MM.1S (cell line): Measurements from ENCODE around the gene LIPH.

Experiments
- DNase-seq: peaks from one replicate; pipeline ENCODE4 v3.0.0-alpha.2; 2015
- H2AFZ ChIP-seq: fragments of 300-600 bp; sonication (generic); 2 replicates; pipeline ENCODE4 v1.6.0; 2016; ENCODE audit warnings: antibody characterized with exemption, low read length
- H3F3A ChIP-seq: fragments of 300-600 bp; sonication (generic); 2 replicates; pipeline ENCODE4 v1.6.1; 2016; ENCODE audit warnings: mild to moderate bottlenecking, antibody characterized with exemption, low read length, moderate library complexity, mixed read lengths; ENCODE audit not compliant: insufficient read depth
- H3K27ac ChIP-seq: fragments of 300-600 bp; sonication (generic); 2 replicates; pipeline ENCODE4 v1.5.1; 2016; ENCODE audit warnings: mild to moderate bottlenecking, low read length
- H3K27me3 ChIP-seq: fragments of 300-600 bp; sonication (generic); replicated peaks from 2 replicates; pipeline ENCODE4 v1.6.0; 2016; ENCODE audit warnings: low read length; ENCODE audit not compliant: insufficient read depth
- H3K36me3 ChIP-seq: fragments of 300-600 bp; sonication (generic); replicated peaks from 2 replicates; pipeline ENCODE4 v1.6.1; 2016; ENCODE audit warnings: mild to moderate bottlenecking, low read length, mixed read lengths; ENCODE audit not compliant: insufficient read depth
- H3K4me1 ChIP-seq: fragments of 300-600 bp; sonication (generic); 2 replicates; pipeline ENCODE4 v1.6.1; 2016; ENCODE audit warnings: low read length, mixed read lengths
- H3K4me2 ChIP-seq: fragments of 300-600 bp; sonication (generic); 2 replicates; pipeline ENCODE4 v1.6.0; 2016; ENCODE audit warnings: low read depth, low read length
- H3K4me3 ChIP-seq: fragments of 300-600 bp; sonication (generic); 2 replicates; pipeline ENCODE4 v1.5.1; 2016; ENCODE audit warnings: low read length, mixed read lengths
- H3K79me2 ChIP-seq: fragments of 300-600 bp; sonication (generic); 2 replicates; pipeline ENCODE4 v1.6.1; 2016; ENCODE audit warnings: mixed run types, low read length, mixed read lengths
- H3K9ac ChIP-seq: fragments of 300-600 bp; sonication (generic); 2 replicates; pipeline ENCODE4 v1.6.1; 2016; ENCODE audit warnings: low read length, mixed read lengths
- H3K9me2 ChIP-seq: fragments of 300-600 bp; sonication (generic); replicated peaks from 2 replicates; pipeline ENCODE4 v1.6.1; 2016; ENCODE audit warnings: mild to moderate bottlenecking, low read length, mixed read lengths; ENCODE audit not compliant: insufficient read depth
- H3K9me3 ChIP-seq: fragments of 300-600 bp; sonication (generic); replicated peaks from 2 replicates; pipeline ENCODE4 v1.6.1; 2016; ENCODE audit warnings: mild to moderate bottlenecking, low read length, mixed read lengths; ENCODE audit not compliant: insufficient read depth
- H4K20me1 ChIP-seq: fragments of 300-600 bp; sonication (generic); 2 replicates; pipeline ENCODE4 v1.6.1; 2016; ENCODE audit warnings: mild to moderate bottlenecking, low read length, moderate library complexity, mixed read lengths; ENCODE audit not compliant: insufficient read depth
- EZH2 ChIP-seq: fragments of 300-600 bp; sonication (generic); optimal IDR thresholded peaks from 2 replicates; pipeline ENCODE3; 2017; ENCODE audit warnings: low read depth, mild to moderate bottlenecking, antibody characterized with exemption, low read length, mixed read lengths
- EZH2phosphoT487 ChIP-seq: fragments of 300-600 bp; sonication (generic); IDR thresholded peaks from 2 replicates; pipeline ENCODE4 v1.6.1; 2018; ENCODE audit warnings: antibody characterized with exemption, low read length
- TF ChIP-seq, protein P1 (sequence below): fragments of 300-600 bp; sonication (generic); IDR thresholded peaks from 2 replicates; pipeline ENCODE4 v1.5.1; 2016; ENCODE audit warnings: antibody characterized with exemption, low read length, mixed read lengths

The LIPH gene

DNA sequence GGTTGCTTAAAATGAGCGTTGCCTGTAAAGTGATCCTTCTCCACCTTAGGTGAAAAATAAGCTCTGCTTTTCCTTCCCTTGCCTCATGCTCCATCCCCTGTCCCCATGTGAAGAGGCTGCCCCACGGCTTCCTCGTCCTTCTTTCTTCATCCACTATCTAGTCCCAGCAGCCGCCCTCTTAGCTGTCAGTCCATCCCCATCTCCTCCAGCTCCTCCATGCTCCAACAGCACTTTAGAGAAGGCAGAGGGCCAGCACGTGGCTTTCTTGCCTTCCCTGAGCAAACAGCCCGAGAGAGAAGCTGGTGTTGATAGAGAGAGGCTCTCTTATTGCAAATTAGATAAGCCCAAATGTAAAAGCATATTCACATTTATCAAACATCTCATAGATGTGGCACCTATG lies 44.5 kb downstream of the LIPH start:
- no peak for DNase-seq
- no peaks in the 10 kb centered on the region for H3K27me3 ChIP-seq
- no peaks in the 10 kb centered on the region for H3K9me3 ChIP-seq
- H3K27ac ChIP-seq = no peak overlapping the region
- TF ChIP-seq, protein P1, sequence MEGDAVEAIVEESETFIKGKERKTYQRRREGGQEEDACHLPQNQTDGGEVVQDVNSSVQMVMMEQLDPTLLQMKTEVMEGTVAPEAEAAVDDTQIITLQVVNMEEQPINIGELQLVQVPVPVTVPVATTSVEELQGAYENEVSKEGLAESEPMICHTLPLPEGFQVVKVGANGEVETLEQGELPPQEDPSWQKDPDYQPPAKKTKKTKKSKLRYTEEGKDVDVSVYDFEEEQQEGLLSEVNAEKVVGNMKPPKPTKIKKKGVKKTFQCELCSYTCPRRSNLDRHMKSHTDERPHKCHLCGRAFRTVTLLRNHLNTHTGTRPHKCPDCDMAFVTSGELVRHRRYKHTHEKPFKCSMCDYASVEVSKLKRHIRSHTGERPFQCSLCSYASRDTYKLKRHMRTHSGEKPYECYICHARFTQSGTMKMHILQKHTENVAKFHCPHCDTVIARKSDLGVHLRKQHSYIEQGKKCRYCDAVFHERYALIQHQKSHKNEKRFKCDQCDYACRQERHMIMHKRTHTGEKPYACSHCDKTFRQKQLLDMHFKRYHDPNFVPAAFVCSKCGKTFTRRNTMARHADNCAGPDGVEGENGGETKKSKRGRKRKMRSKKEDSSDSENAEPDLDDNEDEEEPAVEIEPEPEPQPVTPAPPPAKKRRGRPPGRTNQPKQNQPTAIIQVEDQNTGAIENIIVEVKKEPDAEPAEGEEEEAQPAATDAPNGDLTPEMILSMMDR = no peak
- TF ChIP-seq EZH2phosphoT487 = no peak
- no peak for TF ChIP-seq EZH2
- H3K79me2 ChIP-seq = no peaks in the 10 kb centered on the region
- H3K4me1 ChIP-seq = no peaks in the 10 kb centered on the region
- no peak overlapping the region for H2AFZ ChIP-seq
- H3F3A ChIP-seq = no peaks in the 10 kb centered on the region
- H3K4me2 ChIP-seq = no peak overlapping the region
- H3K9ac ChIP-seq = no peak overlapping the region
- no peaks in the 10 kb centered on the region for H3K36me3 ChIP-seq
- H3K4me3 ChIP-seq = no peak overlapping the region
- no peaks in the 10 kb centered on the region for H3K9me2 ChIP-seq
- no peaks in the 10 kb centered on the region for H4K20me1 ChIP-seq

DNA sequence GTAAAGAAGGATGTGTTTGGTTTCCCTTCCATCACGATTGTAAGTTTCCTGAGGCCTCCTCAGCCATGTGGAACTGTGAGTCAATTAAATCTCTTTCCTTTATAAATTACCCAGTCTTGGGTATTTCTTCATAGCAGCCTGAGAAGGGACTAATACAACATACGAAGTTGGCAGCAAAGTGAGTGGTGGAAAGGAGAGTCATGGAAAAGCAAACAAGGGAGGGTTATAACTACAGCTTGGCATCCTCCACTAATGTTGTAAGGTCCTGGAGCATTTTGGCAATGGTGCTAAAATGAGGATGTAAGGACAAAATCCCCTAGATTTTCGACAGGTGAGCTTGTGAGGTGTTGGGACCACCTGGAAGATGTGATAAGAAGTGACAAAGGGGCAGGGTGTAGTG lies 47.8 kb downstream of the LIPH start:
- H4K20me1 ChIP-seq = no peaks in the 10 kb centered on the region
- H3K4me3 ChIP-seq = no peak overlapping the region
- TF ChIP-seq EZH2phosphoT487 (no peak), EZH2 (no peak)
- TF ChIP-seq, protein P1 = no peak
- no peaks in the 10 kb centered on the region for H3K36me3 ChIP-seq
- no peaks in the 10 kb centered on the region for H3K9me2 ChIP-seq
- no peaks in the 10 kb centered on the region for H3F3A ChIP-seq
- no peak for DNase-seq
- no peaks in the 10 kb centered on the region for H3K4me1 ChIP-seq
- H2AFZ ChIP-seq = no peak overlapping the region
- no peaks in the 10 kb centered on the region for H3K27me3 ChIP-seq
- H3K9me3 ChIP-seq = no peaks in the 10 kb centered on the region
- no peaks in the 10 kb centered on the region for H3K79me2 ChIP-seq
- no peak overlapping the region for H3K9ac ChIP-seq
- no peak overlapping the region for H3K4me2 ChIP-seq
- no peak overlapping the region for H3K27ac ChIP-seq

DNA sequence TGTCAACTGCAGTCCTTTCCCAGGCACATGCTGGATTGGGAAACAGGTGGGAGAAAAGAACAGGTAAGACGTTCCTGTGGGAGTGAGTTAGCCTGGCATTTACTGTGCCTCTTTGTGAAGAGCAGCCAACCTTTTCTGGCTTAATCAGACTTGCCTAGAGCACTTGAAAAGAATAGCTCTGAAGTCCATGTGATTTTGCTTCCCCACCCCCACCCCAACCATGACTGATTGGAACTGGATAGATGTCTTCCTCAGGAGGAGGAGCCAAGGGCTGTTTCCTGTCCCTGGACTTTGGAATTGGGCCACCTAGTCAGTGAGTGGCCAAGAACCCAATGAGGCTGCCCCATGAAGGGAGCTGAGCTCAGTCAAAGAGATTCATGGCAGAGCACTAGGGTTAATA lies 48.9 kb downstream of the LIPH start:
- Histone ChIP-seq H3K9ac (no peak overlapping the region), H2AFZ (no peak overlapping the region)

More for the DNA sequence above, 48.9 kb downstream of the LIPH start:
- no peak overlapping the region for H3K4me2 ChIP-seq
- H3K27ac ChIP-seq = no peak overlapping the region
- no peaks in the 10 kb centered on the region for H3K36me3 ChIP-seq
- DNase-seq = no peak
- no peaks in the 10 kb centered on the region for H4K20me1 ChIP-seq
- no peaks in the 10 kb centered on the region for H3K27me3 ChIP-seq
- peaks cover 3% of the 10 kb centered on the region for H3F3A ChIP-seq
- H3K4me3 ChIP-seq = no peak overlapping the region
- H3K9me2 ChIP-seq = no peaks in the 10 kb centered on the region
- no peaks in the 10 kb centered on the region for H3K9me3 ChIP-seq
- no peaks in the 10 kb centered on the region for H3K4me1 ChIP-seq
- TF ChIP-seq EZH2 (no peak), EZH2phosphoT487 (no peak)
- TF ChIP-seq, protein P1 = no peak
- peaks cover 2% of the 10 kb centered on the region for H3K79me2 ChIP-seq
